Type B pancreatic cell (in vitro differentiated cells): ENCODE results near the gene KCNK2. TPM values are rescaled to one million over a fixed set of nuclear protein-coding genes. Genes with fewer than 3 reads are reported as not detected.

ENCODE experiments used
- DNase-seq: peaks from one replicate; pipeline ENCODE4 v3.0.0; 2021; ENCODE audit warnings: mixed read lengths; ENCODE audit not compliant: unreplicated experiment; ENCODE audit errors: extremely low spot score
- H3K27ac Mint-ChIP-seq: 2 replicates; pipeline ENCODE4 v1.8.0; 2021; ENCODE audit warnings: mild to moderate bottlenecking, mixed read lengths
- H3K27me3 Mint-ChIP-seq: 2 replicates; pipeline ENCODE4 v1.8.0; 2021; ENCODE audit warnings: mixed read lengths
- H3K36me3 Mint-ChIP-seq: 2 replicates; pipeline ENCODE4 v1.8.0; 2021; ENCODE audit warnings: mixed read lengths
- H3K4me1 Mint-ChIP-seq: one replicate; pipeline ENCODE4 v1.8.0; 2021; ENCODE audit warnings: mixed read lengths; ENCODE audit not compliant: unreplicated experiment
- H3K4me3 Mint-ChIP-seq: 2 replicates; pipeline ENCODE4 v1.8.0; 2021; ENCODE audit warnings: mild to moderate bottlenecking, mixed read lengths
- H3K9me3 Mint-ChIP-seq: 2 replicates; pipeline ENCODE4 v1.8.0; 2021; ENCODE audit warnings: mixed read lengths
- CTCF ChIP-seq: fragments of 200-600 bp; sonication (generic); conservative IDR thresholded peaks from 2 replicates; pipeline ENCODE4 v1.5.0; 2021; ENCODE audit warnings: antibody characterized with exemption, mild to moderate bottlenecking
- total RNA-seq: library from RNA; stranded (reverse); gene quantifications from 2 replicates; pipeline ENCODE4 v1.2.1, GENCODE V29; 2021; ENCODE audit warnings: low replicate concordance

KCNK2 gene
- total RNA-seq, 1 donor from 2014 or later, result 7.1 TPM

GRCh38 chr1:215095524-215095923 is 13.0 kb downstream of the KCNK2 start:
- no peak overlapping the region for H3K4me3 Mint-ChIP-seq
- DNase-seq, result no peak
- no peaks in the 10 kb centered on the region for H3K9me3 Mint-ChIP-seq
- H3K36me3 Mint-ChIP-seq, result peaks cover 4% of the 10 kb centered on the region
- no peak for TF ChIP-seq CTCF
- peaks cover 9% of the 10 kb centered on the region for H3K27me3 Mint-ChIP-seq
- H3K4me1 Mint-ChIP-seq, result no peaks in the 10 kb centered on the region
- no peak overlapping the region for H3K27ac Mint-ChIP-seq

- Mint-ChIP-seq H3K27me3 (no peaks in the 10 kb centered on the region), H3K4me3 (no peak overlapping the region), H3K27ac (no peak overlapping the region), H3K4me1 (no peaks in the 10 kb centered on the region), H3K36me3 (no peaks in the 10 kb centered on the region), H3K9me3 (peaks cover 2% of the 10 kb centered on the region)
- TF ChIP-seq CTCF, result no peak
- DNase-seq, result no peak
Observed at GRCh38 chr1:215101511-215101910, 19.0 kb downstream of the KCNK2 start.

GRCh38 chr1:215104283-215104682 is 21.7 kb downstream of the KCNK2 start:
- no peak overlapping the region for H3K4me3 Mint-ChIP-seq
- peaks cover 14% of the 10 kb centered on the region for H3K9me3 Mint-ChIP-seq
- H3K27ac Mint-ChIP-seq, result no peak overlapping the region
- DNase-seq, result no peak
- TF ChIP-seq CTCF, result no peak
- H3K36me3 Mint-ChIP-seq, result peaks cover 1% of the 10 kb centered on the region
- no peaks in the 10 kb centered on the region for H3K27me3 Mint-ChIP-seq
- no peaks in the 10 kb centered on the region for H3K4me1 Mint-ChIP-seq

- Mint-ChIP-seq H3K36me3 (peaks cover 3% of the 10 kb centered on the region), H3K9me3 (peaks cover 14% of the 10 kb centered on the region), H3K4me1 (no peaks in the 10 kb centered on the region), H3K27me3 (no peaks in the 10 kb centered on the region), H3K4me3 (no peak overlapping the region), H3K27ac (no peak overlapping the region)
- no peak for DNase-seq
- no peak for TF ChIP-seq CTCF
Observed at GRCh38 chr1:215106067-215106466, 23.5 kb downstream of the KCNK2 start.

GRCh38 chr1:215109171-215109570 is 26.6 kb downstream of the KCNK2 start:
- Mint-ChIP-seq H3K36me3 (peaks cover 3% of the 10 kb centered on the region), H3K4me1 (no peaks in the 10 kb centered on the region), H3K4me3 (no peak overlapping the region), H3K27ac (no peak overlapping the region), H3K9me3 (peaks cover 14% of the 10 kb centered on the region), H3K27me3 (no peaks in the 10 kb centered on the region)
- no peak for TF ChIP-seq CTCF
- no peak for DNase-seq

GRCh38 chr1:215111916-215112315 is 29.4 kb downstream of the KCNK2 start:
- Mint-ChIP-seq H3K36me3 (peaks cover 3% of the 10 kb centered on the region), H3K27ac (no peak overlapping the region), H3K4me1 (peaks cover 4% of the 10 kb centered on the region), H3K9me3 (peaks cover 7% of the 10 kb centered on the region), H3K4me3 (no peak overlapping the region), H3K27me3 (no peaks in the 10 kb centered on the region)
- no peak for TF ChIP-seq CTCF
- DNase-seq, result no peak
